Uterus (tissue), 4 donors: ENCODE data around the gene STT3A. TPM values are rescaled to one million over a fixed set of nuclear protein-coding genes. Genes with fewer than 3 reads are reported as not detected.

Experiments used
- DNase-seq, 2 donors: peaks; one replicate each; pipeline ENCODE4 v3.0.0-alpha.2; 2019 to 2020
- H3K27ac ChIP-seq, 2 donors: fragments of 200-600 bp; sonication (generic); 1 replicate in 1 of 2; 2 replicates in 1 of 2; pipeline ENCODE4 v1.5.1; 2016 to 2018
- H3K27me3 ChIP-seq, 2 donors: fragments of 200-600 bp; sonication (generic); one replicate each; pipeline ENCODE4 v1.5.1; 2018 to 2019; ENCODE audit warnings: control low read depth in 1 of 2
- H3K36me3 ChIP-seq, 2 donors: fragments of 200-600 bp; sonication (generic); one replicate each; pipeline ENCODE4 v1.5.1; 2019; ENCODE audit warnings: control low read depth in 1 of 2
- H3K4me1 ChIP-seq, 2 donors: fragments of 200-600 bp; sonication (generic); one replicate each; pipeline ENCODE4 v1.5.1; 2018 to 2019; ENCODE audit warnings: control low read depth in 1 of 2
- H3K4me3 ChIP-seq, 2 donors: fragments of 200-600 bp; sonication (generic); 1 replicate in 1 of 2; 2 replicates in 1 of 2; pipeline ENCODE4 v1.5.1; 2018 to 2019; ENCODE audit warnings: mild to moderate bottlenecking in 1 of 2
- H3K9me3 ChIP-seq, 2 donors: fragments of 200-600 bp; sonication (generic); one replicate each; pipeline ENCODE4 v1.5.1; 2019; ENCODE audit warnings: control low read depth in 1 of 2
- POLR2A ChIP-seq, 2 donors: fragments of 450-650 bp; IDR thresholded peaks; one replicate each; pipeline ENCODE4 v1.6.1; 2016; ENCODE audit warnings: antibody characterized with exemption in 2 of 2, mild to moderate bottlenecking in 1 of 2, moderate library complexity in 1 of 2
- intact Hi-C: fragments of 100-400 bp; cut with DNase I; formaldehyde crosslinking; loops from one replicate; pipeline ENCODE4 v1.15.1; 2023; ENCODE audit warnings: low total_unique reads
- total RNA-seq, 4 donors: library from RNA; depleted of rRNA in 3 of 4; stranded (reverse); fragments of >200 nt in 3 of 4; gene quantifications; one replicate each; pipeline versions ENCODE4 v1.1.0 to v1.2.4, GENCODE V29; 2014 to 2023
- TF ChIP-seq, protein P1 (sequence below), 4 experiments: fragments of 200-600 bp in 2 of 4; fragments of 450-650 bp in 2 of 4; sonication (generic) in 2 of 4; IDR thresholded peaks; one replicate each; pipeline ENCODE4 v1.5.1; 2016 to 2019; ENCODE audit warnings: antibody characterized with exemption in 4 of 4, mild to moderate bottlenecking in 2 of 4, moderate library complexity in 1 of 4
- donor health status: DM: yes; HTN: yes; CAD: no.

STT3A gene
- total RNA-seq, 4 donors from 2014 or later: 66.6 to 183 (median 105) TPM

DNA sequence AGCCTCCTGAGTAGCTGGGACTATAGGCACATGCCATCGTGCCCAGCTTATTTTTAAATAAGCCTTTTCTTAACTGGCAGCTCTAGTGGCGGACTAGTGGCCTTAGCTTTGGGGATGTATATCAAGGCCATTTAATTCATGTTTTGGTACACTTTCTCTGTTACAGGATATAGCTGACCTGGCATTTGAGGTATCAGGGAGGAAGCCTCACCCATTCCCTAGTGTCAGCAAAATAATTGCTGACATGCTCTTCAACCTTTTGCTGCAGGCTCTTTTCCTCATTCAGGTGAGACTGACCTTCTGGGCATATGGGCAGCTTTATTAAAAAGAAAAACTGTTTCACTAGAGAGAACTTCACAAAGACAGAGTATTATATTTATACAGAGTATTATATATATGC lies 13.9 kb upstream of the STT3A start:
- no peak overlapping the region for H3K4me3 ChIP-seq
- H3K36me3 ChIP-seq: no peaks in the 10 kb centered on the region
- H3K27me3 ChIP-seq: no peaks in the 10 kb centered on the region
- no peaks in the 10 kb centered on the region for H3K4me1 ChIP-seq
- no peak overlapping the region for H3K27ac ChIP-seq
- no peaks in the 10 kb centered on the region for H3K9me3 ChIP-seq
- intact Hi-C loops: no loop called here
- TF ChIP-seq POLR2A (IDR thresholded peaks at IDR 0.05): no peak
- TF ChIP-seq, protein P1, sequence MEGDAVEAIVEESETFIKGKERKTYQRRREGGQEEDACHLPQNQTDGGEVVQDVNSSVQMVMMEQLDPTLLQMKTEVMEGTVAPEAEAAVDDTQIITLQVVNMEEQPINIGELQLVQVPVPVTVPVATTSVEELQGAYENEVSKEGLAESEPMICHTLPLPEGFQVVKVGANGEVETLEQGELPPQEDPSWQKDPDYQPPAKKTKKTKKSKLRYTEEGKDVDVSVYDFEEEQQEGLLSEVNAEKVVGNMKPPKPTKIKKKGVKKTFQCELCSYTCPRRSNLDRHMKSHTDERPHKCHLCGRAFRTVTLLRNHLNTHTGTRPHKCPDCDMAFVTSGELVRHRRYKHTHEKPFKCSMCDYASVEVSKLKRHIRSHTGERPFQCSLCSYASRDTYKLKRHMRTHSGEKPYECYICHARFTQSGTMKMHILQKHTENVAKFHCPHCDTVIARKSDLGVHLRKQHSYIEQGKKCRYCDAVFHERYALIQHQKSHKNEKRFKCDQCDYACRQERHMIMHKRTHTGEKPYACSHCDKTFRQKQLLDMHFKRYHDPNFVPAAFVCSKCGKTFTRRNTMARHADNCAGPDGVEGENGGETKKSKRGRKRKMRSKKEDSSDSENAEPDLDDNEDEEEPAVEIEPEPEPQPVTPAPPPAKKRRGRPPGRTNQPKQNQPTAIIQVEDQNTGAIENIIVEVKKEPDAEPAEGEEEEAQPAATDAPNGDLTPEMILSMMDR (IDR thresholded peaks at IDR 0.05): no peak
- DNase-seq: no peak

DNA sequence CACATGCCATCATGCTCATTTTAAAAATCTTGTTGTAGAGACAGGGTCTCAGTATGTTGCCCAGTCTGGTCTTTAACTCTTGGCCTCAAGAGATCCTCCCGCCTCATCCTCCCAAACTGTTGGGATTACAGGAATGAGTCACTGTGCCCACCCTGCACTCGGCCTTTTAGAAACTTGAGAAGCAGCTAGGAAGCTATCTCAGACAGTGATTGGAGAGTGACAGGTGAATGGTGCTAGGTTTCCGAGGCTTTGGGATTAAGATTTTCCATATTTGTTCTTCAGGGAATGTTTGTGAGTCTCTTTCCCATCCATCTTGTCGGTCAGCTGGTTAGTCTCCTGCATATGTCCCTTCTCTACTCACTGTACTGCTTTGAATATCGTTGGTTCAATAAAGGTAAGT lies 12.8 kb upstream of the STT3A start:
- H3K36me3 ChIP-seq: no peaks in the 10 kb centered on the region
- H3K4me1 ChIP-seq: no peaks in the 10 kb centered on the region
- intact Hi-C loops: no loop called here
- H3K27ac ChIP-seq: no peak overlapping the region
- no peak overlapping the region for H3K4me3 ChIP-seq
- no peak for DNase-seq
- TF ChIP-seq, protein P1 (IDR thresholded peaks at IDR 0.05): no peak
- no peaks in the 10 kb centered on the region for H3K9me3 ChIP-seq
- no peaks in the 10 kb centered on the region for H3K27me3 ChIP-seq

DNA sequence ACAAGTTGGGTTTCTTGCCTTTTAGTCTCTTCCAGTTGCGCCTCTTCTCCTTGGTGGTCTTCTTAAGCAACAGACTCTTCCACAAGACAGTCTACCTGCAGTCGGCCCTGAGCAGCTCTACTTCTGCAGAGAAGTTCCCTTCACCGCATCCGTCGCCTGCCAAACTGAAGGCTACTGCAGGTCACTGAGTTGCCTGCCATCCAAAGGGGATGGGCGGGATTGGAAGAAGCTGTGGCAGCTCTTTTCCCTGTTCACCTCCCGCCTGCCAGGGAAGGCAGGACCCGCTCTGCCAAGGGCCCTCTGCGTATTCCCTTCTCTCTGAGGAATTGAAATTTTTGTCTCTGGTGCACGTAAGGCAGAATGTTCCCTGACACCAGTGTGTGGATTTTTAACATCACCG lies 9.2 kb upstream of the STT3A start:
- intact Hi-C loops: no loop called here
- H3K4me3 ChIP-seq: no peak overlapping the region
- TF ChIP-seq, protein P1 (IDR thresholded peaks at IDR 0.05): no peak
- TF ChIP-seq POLR2A (IDR thresholded peaks at IDR 0.05): no peak
- no peaks in the 10 kb centered on the region for H3K27me3 ChIP-seq
- no peak for DNase-seq
- H3K27ac ChIP-seq: no peak overlapping the region
- no peaks in the 10 kb centered on the region for H3K36me3 ChIP-seq
- no peaks in the 10 kb centered on the region for H3K9me3 ChIP-seq
- H3K4me1 ChIP-seq: no peaks in the 10 kb centered on the region

DNA sequence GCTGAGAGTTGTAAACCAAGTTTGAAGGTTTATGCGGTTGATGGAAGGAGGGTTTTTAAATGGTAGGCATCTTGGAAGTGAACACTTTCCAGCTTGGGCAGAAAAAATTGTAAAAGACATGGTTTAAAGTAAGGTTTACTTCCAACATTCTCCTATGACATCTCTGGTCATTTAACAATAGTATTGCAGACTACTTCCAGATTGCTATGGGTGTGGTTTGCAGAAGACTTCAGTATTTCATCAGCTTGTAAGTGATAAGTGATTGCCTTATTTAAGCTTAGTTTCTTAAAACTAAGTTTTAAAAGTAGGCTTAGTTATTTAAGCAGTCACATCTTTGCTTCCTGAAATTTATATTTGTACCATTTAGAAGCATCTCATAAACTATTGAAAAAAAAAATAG lies 7.2 kb upstream of the STT3A start:
- TF ChIP-seq POLR2A (IDR thresholded peaks at IDR 0.05): no peak
- TF ChIP-seq, protein P1 (IDR thresholded peaks at IDR 0.05): no peak
- Histone ChIP-seq H3K36me3 (no peaks in the 10 kb centered on the region), H3K27ac (no peak overlapping the region), H3K4me1 (no peaks in the 10 kb centered on the region), H3K27me3 (no peaks in the 10 kb centered on the region), H3K9me3 (no peaks in the 10 kb centered on the region), H3K4me3 (no peak overlapping the region)
- intact Hi-C loops: no loop called here
- DNase-seq: no peak

DNA sequence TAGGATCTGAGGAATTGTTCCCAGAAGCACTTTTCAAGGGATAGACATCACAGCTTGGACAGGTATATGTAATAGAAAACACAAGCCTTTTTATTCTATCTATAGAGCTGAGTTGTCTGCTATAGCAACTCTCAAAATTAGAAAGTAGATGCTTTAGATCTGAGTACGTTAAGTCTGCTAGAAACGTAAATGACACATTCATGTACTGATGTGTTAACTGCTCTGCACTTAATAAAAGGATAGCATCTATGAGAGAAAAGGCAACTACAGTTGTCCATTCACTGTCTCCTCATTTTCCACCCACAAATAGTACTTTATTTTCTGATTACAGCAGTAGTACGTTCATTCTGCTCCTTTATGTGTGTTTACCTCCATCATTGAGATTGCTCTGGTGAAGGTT lies 6.0 kb upstream of the STT3A start:
- Histone ChIP-seq H3K27me3 (no peaks in the 10 kb centered on the region), H3K9me3 (no peaks in the 10 kb centered on the region), H3K27ac (no peak overlapping the region), H3K36me3 (no peaks in the 10 kb centered on the region), H3K4me3 (no peak overlapping the region), H3K4me1 (no peaks in the 10 kb centered on the region)
- DNase-seq: no peak
- intact Hi-C loops: no loop called here
- TF ChIP-seq, protein P1 (IDR thresholded peaks at IDR 0.05): no peak
- no peak for TF ChIP-seq POLR2A (IDR thresholded peaks at IDR 0.05)
